NCI-H2107 treated with DMSO at 0.1 percent for 48 hours (cell line): ENCODE data around the gene OR51E2.

ENCODE experiments used
- DNase-seq: peaks from one replicate; lab custom pipeline; 2025; ENCODE audit not compliant: unreplicated experiment; lab: John Stamatoyannopoulos, UW

The OR51E2 gene

DNA sequence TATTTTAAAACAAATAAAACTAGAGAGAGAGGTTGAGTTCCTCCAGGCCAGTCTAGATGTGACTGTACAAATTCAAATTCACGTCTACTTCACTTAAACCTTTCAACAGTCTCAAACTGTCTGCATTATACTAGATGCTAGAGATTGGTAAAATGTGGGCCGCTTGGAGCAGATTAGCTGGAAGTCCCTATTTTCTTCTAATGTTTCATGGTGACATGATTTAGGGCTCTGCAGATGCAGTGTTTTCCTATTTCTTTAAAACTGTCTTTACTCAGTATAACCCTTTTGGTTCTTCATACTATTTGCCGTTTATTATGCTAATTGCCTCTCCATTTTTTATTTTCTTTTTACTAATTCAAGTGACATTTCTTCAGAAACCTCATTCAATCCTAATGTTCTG, 33.5 kb downstream of the OR51E2 start:
- DNase-seq: no peak

DNA sequence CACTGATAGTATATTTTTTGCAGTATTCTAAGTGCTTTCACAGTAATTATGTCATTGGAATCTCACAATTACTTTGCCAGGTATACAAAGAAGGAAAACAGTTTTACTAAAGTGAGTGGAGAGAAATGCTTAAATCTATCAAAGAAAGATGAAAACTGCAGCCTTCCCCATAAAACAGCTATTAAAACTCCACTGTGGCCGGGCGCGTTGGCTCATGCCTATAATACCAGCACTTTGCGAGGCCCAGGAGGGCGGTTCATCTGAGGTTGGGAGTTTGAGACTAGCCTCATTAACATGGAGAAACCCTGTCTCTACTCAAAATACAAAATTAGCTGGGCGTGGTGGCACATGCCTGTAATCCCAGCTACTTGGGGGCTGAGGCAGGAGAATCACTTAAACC, 34.8 kb downstream of the OR51E2 start:
- no peak for DNase-seq

DNA sequence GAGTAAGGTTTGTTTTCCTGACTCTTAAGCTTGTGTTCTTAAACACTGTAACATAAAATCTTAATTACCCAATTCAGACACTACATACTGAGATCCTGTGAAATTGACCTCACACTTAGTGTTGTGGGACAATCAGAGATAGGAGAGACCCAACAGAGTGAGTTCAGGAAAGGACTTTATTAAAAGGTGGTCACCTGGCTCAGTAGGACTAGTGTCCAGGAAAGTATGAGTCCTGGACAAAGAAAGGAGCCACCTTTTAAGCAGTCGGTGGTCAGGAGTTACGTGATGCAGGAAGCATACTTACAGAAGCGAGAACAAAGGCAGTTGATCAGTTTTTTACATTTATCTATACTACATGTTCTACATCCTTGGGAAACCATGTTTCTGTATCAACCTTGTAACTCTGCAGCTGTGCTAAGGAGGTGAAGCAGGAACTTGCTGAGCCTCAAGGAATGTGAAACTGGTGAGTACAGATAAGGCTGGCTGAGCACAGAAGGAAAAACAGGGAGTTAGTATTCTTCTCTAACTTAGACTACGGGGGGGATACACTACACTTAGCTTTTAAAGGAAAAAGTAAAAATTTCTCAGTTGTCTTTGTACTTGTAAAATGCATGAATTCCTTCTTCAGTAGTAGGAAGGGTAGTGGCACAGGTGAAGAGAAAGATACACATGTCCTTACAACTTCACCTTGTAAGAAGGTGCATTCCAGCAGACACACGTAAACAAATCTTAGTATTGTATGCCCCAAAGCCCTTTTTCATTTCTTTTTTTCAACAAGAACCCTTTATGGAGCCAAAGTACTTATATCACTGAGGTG, 38.8 kb downstream of the OR51E2 start:
- no peak for DNase-seq

DNA sequence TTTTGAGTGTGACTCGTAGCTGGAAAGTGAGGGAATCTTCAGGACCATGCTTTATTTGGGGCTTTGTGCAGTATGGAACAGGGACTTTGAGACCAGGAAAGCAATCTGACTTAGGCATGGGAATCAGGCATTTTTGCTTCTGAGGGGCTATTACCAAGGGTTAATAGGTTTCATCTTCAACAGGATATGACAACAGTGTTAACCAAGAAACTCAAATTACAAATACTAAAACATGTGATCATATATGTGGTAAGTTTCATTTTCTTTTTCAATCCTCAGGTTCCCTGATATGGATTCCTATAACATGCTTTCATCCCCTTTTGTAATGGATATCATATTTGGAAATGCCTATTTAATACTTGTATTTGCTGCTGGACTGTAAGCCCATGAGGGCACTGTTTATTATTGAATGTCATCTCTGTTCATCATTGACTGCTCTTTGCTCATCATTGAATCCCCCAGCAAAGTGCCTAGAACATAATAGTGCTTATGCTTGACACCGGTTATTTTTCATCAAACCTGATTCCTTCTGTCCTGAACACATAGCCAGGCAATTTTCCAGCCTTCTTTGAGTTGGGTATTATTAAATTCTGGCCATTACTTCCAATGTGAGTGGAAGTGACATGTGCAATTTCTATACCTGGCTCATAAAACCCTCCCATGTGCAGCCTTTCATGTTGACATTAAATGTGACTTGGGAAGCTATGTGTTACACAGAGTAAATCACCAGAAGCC, 42.9 kb downstream of the OR51E2 start:
- DNase-seq: no peak

DNA sequence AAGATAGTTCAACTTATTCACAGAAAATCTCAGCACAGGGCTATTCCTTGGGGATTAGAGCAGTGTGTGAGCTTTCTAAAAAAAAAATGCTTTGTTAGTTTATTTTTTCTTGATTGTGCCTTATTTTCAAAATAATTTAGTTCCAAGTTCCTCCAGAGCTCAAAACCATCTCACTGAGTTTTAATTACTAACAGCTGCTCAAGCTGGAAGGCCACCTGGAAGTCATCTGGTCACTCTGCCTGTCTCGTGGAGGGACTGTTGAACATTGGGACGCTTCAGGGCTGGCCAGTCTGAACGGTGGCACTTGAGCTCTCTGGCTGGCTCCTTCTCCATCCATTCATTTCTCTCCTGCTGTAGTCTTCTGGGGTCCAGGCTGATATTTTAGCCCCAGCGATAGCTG, 49.9 kb downstream of the OR51E2 start:
- DNase-seq: no peak

DNA sequence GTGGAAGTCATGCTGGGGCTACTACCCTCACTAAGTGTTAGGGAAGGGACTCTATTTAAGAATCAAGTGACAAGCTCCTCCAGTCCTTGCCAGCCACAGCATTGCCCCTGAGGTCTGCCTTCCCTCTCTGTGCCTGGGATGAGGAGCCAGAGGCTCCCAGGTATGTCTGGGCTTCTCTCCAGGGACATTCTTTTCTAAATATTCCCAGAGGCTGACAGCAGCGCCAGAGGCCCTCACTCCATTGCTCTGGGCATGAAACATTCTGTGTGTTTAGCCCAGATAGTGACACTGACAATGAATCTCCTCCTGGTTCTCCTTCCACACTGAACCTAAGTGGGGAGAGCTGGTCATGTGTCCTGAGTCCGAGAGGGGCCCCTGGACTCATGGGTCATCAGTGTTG, 51.7 kb downstream of the OR51E2 start:
- DNase-seq: no peak

DNA sequence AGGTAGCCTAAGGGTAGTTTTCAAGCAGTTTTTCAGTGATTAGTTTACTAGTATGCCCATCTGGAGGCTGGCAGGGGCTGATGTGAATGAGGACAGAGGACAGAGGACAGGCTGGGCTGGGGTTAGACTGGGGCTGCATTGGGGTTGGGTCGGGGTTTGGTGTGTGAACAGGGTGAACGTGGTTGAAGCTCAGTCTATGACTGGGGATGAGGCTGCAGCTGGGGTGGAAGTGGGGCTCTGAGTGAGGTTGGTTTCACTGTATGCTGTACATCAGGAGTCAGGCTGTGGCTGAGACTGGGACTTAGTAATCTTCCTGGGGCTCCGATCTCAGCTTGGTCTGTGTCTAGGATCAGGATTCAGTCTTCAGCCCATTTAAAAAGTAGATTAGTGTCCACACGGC, 53.4 kb downstream of the OR51E2 start:
- no peak for DNase-seq

DNA sequence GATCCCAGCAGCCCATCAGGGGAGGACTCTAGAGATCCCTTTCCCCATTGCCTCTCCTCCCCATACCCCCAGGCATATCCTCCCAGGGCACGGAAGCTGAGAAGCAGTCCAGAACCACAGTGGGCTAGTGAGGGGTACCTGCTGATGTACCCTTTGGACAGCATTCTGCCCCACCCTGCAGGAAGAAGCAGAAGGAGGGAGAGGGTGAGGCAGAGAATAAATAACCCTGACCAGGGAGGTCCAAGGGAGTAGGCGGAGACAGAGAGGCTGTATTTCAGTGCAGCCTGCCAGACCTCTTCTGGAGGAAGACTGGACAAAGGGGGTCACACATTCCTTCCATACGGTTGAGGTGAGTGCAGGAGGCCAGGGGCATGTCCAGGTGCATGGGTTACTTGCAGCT, 54.0 kb downstream of the OR51E2 start, which contains the start of gene OR51E1:
TSS of gene OR51E1 (plus strand) at position 301 of the 400 bp plus-strand sequence. CDS start 8,545 bp downstream, outside the sequence.
- no peak for DNase-seq

DNA sequence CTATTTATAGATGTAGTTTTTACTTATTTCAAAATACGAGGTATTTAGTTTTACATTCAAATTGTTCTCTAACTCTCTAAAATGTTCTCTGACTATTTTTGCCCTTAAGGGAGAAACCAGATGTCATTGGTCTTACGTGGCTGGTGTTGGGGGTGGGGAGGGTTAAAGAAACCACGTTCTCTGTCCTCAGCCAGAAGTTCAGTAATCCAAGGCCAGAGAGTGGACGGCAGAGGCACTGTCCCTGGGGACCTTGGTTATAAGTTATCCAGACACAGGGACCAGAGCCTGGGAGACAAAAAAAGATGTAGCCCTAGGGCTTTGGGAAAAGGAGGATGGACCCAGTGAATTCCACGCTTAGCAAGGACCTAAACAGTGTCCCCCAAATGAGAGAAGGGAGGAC, 54.6 kb downstream of the OR51E2 start:
- no peak for DNase-seq

DNA sequence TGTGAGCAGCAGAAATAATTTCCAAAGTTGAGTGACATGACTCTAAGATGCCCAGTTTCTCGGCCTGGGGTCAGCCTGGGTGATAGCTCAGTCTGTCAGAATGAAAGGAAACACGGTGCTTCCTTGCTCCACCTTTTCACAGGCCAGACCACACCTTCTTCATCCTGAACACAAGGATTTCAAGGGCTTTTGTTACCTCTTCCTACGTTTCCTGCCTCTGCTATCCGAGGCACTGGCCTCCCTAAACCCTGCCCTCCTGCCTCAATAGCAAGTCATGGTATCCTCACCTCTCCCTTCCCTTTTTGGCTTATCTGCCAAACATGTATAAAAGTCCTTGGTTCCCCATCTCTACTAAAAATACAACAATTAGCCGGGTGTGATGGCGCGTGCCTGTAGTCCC, 55.6 kb downstream of the OR51E2 start:
- no peak for DNase-seq

DNA sequence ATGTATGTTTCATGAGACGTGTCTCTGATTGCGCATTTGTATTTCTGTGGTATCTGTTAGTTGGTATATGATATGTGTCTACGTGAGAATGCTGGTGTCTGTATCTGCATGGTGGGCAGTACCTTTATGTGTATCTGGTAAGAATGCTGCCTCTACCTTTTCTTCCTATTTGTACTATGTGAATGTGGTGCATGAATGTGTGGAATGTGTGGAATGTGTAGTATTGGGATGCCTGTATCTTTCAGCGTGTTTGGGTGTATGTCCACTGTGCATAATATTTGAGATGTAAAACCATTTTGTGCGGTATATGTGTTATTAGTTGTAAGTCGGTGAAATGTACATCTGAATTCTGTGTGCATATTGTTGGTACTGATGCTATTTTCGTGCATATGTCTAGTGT, 56.2 kb downstream of the OR51E2 start:
- DNase-seq: no peak

DNA sequence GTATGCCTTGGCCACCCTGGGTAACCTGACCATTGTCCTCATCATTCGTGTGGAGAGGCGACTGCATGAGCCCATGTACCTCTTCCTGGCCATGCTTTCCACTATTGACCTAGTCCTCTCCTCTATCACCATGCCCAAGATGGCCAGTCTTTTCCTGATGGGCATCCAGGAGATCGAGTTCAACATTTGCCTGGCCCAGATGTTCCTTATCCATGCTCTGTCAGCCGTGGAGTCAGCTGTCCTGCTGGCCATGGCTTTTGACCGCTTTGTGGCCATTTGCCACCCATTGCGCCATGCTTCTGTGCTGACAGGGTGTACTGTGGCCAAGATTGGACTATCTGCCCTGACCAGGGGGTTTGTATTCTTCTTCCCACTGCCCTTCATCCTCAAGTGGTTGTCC, 57.7 kb downstream of the OR51E2 start:
- DNase-seq: no peak

DNA sequence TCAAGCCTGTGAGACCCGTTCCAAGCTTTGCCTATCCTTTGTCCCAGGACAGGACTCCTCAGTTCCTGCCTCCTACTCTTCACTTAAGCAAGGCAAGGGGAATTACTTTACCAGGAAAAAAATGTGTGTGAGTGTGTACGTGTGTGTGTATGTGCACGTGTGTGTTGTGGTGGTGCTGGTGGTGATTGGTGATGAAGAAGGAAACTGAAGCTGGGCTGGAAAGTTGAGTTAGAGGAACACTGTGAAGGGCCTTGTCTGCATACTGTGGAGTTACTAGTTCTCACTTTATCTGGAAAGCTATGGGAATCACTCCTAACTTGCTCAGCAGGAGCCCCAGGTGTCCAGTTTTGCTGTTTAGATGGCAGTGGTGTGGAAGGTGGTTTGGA, 60.0 kb downstream of the OR51E2 start:
- DNase-seq: no peak

DNA sequence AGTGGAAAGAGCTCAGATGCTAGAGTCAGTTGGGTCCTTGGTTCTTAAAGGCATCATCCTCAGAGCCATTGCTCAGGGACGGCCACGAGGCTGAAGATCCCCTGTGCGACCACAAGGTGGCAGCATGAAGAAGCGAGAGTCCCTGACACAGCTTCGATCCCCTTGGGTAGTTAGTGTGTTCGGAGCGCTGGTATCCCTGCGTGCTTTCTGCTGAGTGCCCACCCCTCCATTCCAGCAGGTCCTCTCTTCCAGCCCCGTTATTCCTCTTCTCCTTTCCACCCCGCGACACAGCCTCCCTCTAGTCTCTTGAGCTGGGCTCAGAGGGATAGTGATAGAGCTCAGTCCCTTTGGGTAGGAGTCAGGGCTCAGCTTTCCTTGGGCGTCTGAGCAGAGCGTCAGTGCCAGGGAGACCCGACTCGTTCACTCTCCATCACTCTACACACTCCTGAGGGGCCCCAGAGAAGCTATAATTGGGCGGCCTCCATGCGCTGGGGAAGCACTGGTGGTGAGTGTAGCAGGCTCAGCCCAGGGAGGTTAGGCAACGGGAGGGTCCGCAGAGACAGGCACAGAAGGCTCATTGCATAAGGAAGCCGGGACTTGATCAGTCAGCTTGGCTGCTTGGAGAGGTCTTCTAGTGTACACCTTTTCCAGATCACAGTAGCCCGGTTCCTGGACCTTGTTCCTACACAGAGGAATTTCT, 60.5 kb downstream of the OR51E2 start, which contains the start of gene OR51D1:
TSS of gene OR51D1 (plus strand) at position 516 of the 700 bp plus-strand sequence. CDS start 2,314 bp downstream, outside the sequence.
- DNase-seq: peak; percentile 63

DNA sequence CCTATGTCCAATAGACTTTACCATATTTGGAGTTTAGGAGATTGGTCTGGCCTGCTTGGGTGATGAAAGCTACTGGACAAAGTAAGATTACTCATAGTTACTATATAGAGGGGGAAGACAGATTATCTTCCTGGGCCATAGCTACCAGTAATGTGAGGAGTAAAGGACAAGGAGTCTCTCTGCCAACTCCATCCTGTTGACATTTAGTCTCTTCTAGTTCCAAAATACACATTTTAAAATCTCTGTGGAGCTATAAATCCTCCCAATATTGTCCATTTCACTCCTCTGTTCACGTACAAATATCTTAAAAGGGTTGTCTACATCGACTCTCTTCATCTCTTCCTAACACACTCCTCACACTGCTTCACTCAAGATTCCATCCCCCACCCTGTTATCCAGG, 61.5 kb downstream of the OR51E2 start:
- no peak for DNase-seq
